Neutrophil (primary cell): ENCODE data around the gene GTPBP3.

Experiments
- H3K27ac ChIP-seq: fragments of 200-600 bp; sonication (generic); 2 replicates; pipeline ENCODE4 v1.5.1; 2016; ENCODE audit warnings: mild to moderate bottlenecking, moderate library complexity
- H3K27me3 ChIP-seq: fragments of 200-600 bp; sonication (generic); 2 replicates; pipeline ENCODE4 v1.6.0; 2016; ENCODE audit warnings: mild to moderate bottlenecking
- H3K36me3 ChIP-seq: fragments of 200-600 bp; sonication (generic); 2 replicates; pipeline ENCODE4 v1.5.1; 2017
- H3K4me1 ChIP-seq, 2 experiments: fragments of 200-600 bp in 1 of 2; sonication (generic) in 1 of 2; 1 replicate in 1 of 2; 2 replicates in 1 of 2; pipeline versions ENCODE4 v1.5.1 to v1.6.1; 2013 to 2016; ENCODE audit warnings: low read depth in 1 of 2, low read length in 1 of 2, mild to moderate bottlenecking in 1 of 2, moderate library complexity in 1 of 2; ENCODE audit not compliant: control insufficient read depth in 1 of 2, insufficient read depth in 1 of 2
- H3K4me3 ChIP-seq, 2 experiments: fragments of 200-600 bp in 1 of 2; sonication (generic) in 1 of 2; 1 replicate in 1 of 2; 2 replicates in 1 of 2; pipeline ENCODE4 v1.5.1; 2013 to 2016; ENCODE audit warnings: low read depth in 1 of 2, low read length in 1 of 2, mild to moderate bottlenecking in 1 of 2, moderate library complexity in 1 of 2
- H3K9me3 ChIP-seq: fragments of 200-600 bp; sonication (generic); 2 replicates; pipeline ENCODE4 v1.5.1; 2016
- CTCF ChIP-seq: fragments of 200-600 bp; sonication (generic); IDR thresholded peaks from 2 replicates; pipeline ENCODE4 v1.5.1; 2016; ENCODE audit warnings: antibody characterized with exemption

The GTPBP3 gene

GRCh38 chr19:17380426-17381138 lies 43.2 kb downstream of the GTPBP3 start:
- TF ChIP-seq CTCF: no peak
- Histone ChIP-seq H3K36me3 (no peaks in the 10 kb centered on the region), H3K9me3 (no peaks in the 10 kb centered on the region), H3K27ac (no peak overlapping the region), H3K27me3 (peaks cover 34% of the 10 kb centered on the region), H3K4me1 (peaks cover 7 to 9% of the 10 kb centered on the region in 2 experiments), H3K4me3 (no peak overlapping the region)

GRCh38 chr19:17385878-17386611 lies 48.7 kb downstream of the GTPBP3 start:
- no peak overlapping the region for H3K27ac ChIP-seq
- peaks cover 34% of the 10 kb centered on the region for H3K27me3 ChIP-seq
- no peaks in the 10 kb centered on the region for H3K36me3 ChIP-seq
- H3K4me3 ChIP-seq: no peak overlapping the region
- H3K9me3 ChIP-seq: no peaks in the 10 kb centered on the region
- H3K4me1 ChIP-seq: peaks cover 12 to 14% of the 10 kb centered on the region in 2 experiments
- peak; percentile 68 for TF ChIP-seq CTCF

- no peaks in the 10 kb centered on the region for H3K36me3 ChIP-seq
- H3K27me3 ChIP-seq: peaks cover 55% of the 10 kb centered on the region
- no peaks in the 10 kb centered on the region for H3K9me3 ChIP-seq
- TF ChIP-seq CTCF: no peak
- H3K4me1 ChIP-seq: peaks cover 16 to 18% of the 10 kb centered on the region in 2 experiments
- no peak overlapping the region for H3K4me3 ChIP-seq
- no peak overlapping the region for H3K27ac ChIP-seq
Measured at GRCh38 chr19:17389288-17389687, 51.9 kb downstream of the GTPBP3 start.

- H3K4me1 ChIP-seq: peaks cover 21 to 23% of the 10 kb centered on the region in 2 experiments
- H3K36me3 ChIP-seq: no peaks in the 10 kb centered on the region
- no peak overlapping the region for H3K4me3 ChIP-seq
- no peak for TF ChIP-seq CTCF
- peaks cover 55% of the 10 kb centered on the region for H3K27me3 ChIP-seq
- no peaks in the 10 kb centered on the region for H3K9me3 ChIP-seq
- H3K27ac ChIP-seq: no peak overlapping the region
Measured at GRCh38 chr19:17389957-17390664, 52.8 kb downstream of the GTPBP3 start.

- Histone ChIP-seq H3K9me3 (no peaks in the 10 kb centered on the region), H3K36me3 (no peaks in the 10 kb centered on the region), H3K27ac (no peak overlapping the region), H3K4me3 (peak overlapping the region; percentile 24 to 45), H3K4me1 (peaks cover 23 to 26% of the 10 kb centered on the region in 2 experiments), H3K27me3 (peaks cover 55% of the 10 kb centered on the region)
- TF ChIP-seq CTCF: peak; percentile 54
Measured at GRCh38 chr19:17390665-17391370, 53.5 kb downstream of the GTPBP3 start.
